Fibroblast of lung (primary cell): Measurements from ENCODE around the gene S100Z. TPM values are rescaled to one million over a fixed set of nuclear protein-coding genes. Genes with fewer than 3 reads are reported as not detected.

Experiments
- DNase-seq, 2 donors: peaks; one replicate each; pipeline versions ENCODE4 v3.0.0 to v3.0.0-alpha.2; 2010; ENCODE audit warnings: low read depth in 2 of 2
- H2AFZ ChIP-seq: 2 replicates; pipeline ENCODE4 v1.5.1; 2012; ENCODE audit warnings: low read length, control low read depth, inconsistent platforms
- H3K27ac ChIP-seq: 2 replicates; pipeline ENCODE4 v1.5.1; 2011; ENCODE audit warnings: low read length, control low read depth; ENCODE audit not compliant: insufficient read depth
- H3K27me3 ChIP-seq: 2 replicates; pipeline ENCODE4 v1.5.1; 2011; ENCODE audit warnings: mild to moderate bottlenecking, low read length; ENCODE audit not compliant: control insufficient read depth, insufficient read depth
- H3K36me3 ChIP-seq: 2 replicates; pipeline ENCODE4 v1.5.1; 2011; ENCODE audit warnings: low read length; ENCODE audit not compliant: control insufficient read depth, insufficient read depth
- H3K4me1 ChIP-seq: 2 replicates; pipeline ENCODE4 v1.5.1; 2011; ENCODE audit warnings: low read length; ENCODE audit not compliant: control insufficient read depth, insufficient read depth; ENCODE audit errors: extremely low read depth
- H3K4me2 ChIP-seq: 2 replicates; pipeline ENCODE4 v1.5.1; 2011; ENCODE audit warnings: low read length, control low read depth; ENCODE audit not compliant: insufficient read depth; ENCODE audit errors: extremely low read depth
- H3K4me3 ChIP-seq, 4 experiments: fragments of 200-600 bp in 1 of 4; sonication (generic) in 1 of 4; replicated peaks in 1 of 4; 2 replicates each; pipeline ENCODE4 v1.5.1; 2011 to 2016; ENCODE audit warnings: low read length in 4 of 4, low read depth in 3 of 4, mild to moderate bottlenecking in 3 of 4, control low read depth in 2 of 4, inconsistent platforms in 1 of 4, mixed read lengths in 1 of 4; ENCODE audit not compliant: insufficient read depth in 1 of 4; ENCODE audit errors: control extremely low read depth in 1 of 4
- H3K79me2 ChIP-seq: 2 replicates; pipeline ENCODE4 v1.5.1; 2012; ENCODE audit warnings: mild to moderate bottlenecking, low read length, inconsistent platforms; ENCODE audit not compliant: control insufficient read depth, insufficient read depth
- H3K9ac ChIP-seq: 2 replicates; pipeline ENCODE4 v1.5.1; 2011; ENCODE audit warnings: mild to moderate bottlenecking, low read length, control low read depth; ENCODE audit not compliant: insufficient read depth
- H3K9me3 ChIP-seq: 2 replicates; pipeline ENCODE4 v1.5.1; 2012; ENCODE audit warnings: low read depth, low read length; ENCODE audit not compliant: control insufficient read depth, insufficient read depth
- H4K20me1 ChIP-seq: 2 replicates; pipeline ENCODE4 v1.5.1; 2011; ENCODE audit warnings: low read length; ENCODE audit not compliant: control insufficient read depth, insufficient read depth; ENCODE audit errors: extremely low read depth
- CTCF ChIP-seq, 2 donors: IDR thresholded peaks in 1 of 2; conservative IDR thresholded peaks in 1 of 2; 1 replicate in 1 of 2; 2 replicates in 1 of 2; pipeline ENCODE4 v1.5.1; 2011 to 2012; ENCODE audit warnings: low read length in 2 of 2, control low read depth in 1 of 2, inconsistent platforms in 1 of 2, low read depth in 1 of 2, mild to moderate bottlenecking in 1 of 2
- EZH2 ChIP-seq: IDR thresholded peaks from 2 replicates; pipeline ENCODE4 v1.5.1; 2012; ENCODE audit warnings: low read length, control low read depth, mild to moderate bottlenecking; ENCODE audit errors: missing control alignments
- polyA plus RNA-seq, 2 donors: library from polyadenylated mRNA; depleted of rRNA in 1 of 2; stranded (reverse) in 1 of 2; unstranded in 1 of 2; fragments of >200 nt; gene quantifications; 2 replicates each; pipeline ENCODE4 v1.2.1, GENCODE V29; 2011 to 2012; ENCODE audit warnings: missing spikeins in 1 of 2
- total RNA-seq: library from RNA; depleted of rRNA; stranded (reverse); fragments of >200 nt; gene quantifications from 2 replicates; pipeline ENCODE4 v1.2.1, GENCODE V29; 2014

Gene S100Z
- total and polyA plus RNA-seq, 2 donors (not counting 1 experiment from before 2014, with no cell fraction given): not detected

GRCh38 chr5:76813982-76814562, 35.7 kb upstream of the S100Z start:
- peak overlapping the region; percentile 46 for H3K4me2 ChIP-seq
- H3K36me3 ChIP-seq: no peaks in the 10 kb centered on the region
- no peaks in the 10 kb centered on the region for H3K9me3 ChIP-seq
- no peak overlapping the region for H2AFZ ChIP-seq
- TF ChIP-seq CTCF (conservative IDR thresholded peaks at IDR 0.05 in 1 of 2, IDR thresholded peaks at IDR 0.05 in 1 of 2; ENCODE audit: low read depth in 1 of 2, low read length in 2 of 2) (no peak), EZH2 (no peak)
- peaks cover 2% of the 10 kb centered on the region for H3K4me1 ChIP-seq
- H3K9ac ChIP-seq: no peak overlapping the region
- no peaks in the 10 kb centered on the region for H4K20me1 ChIP-seq
- H3K4me3 ChIP-seq: no peak overlapping the region
- no peak overlapping the region for H3K27ac ChIP-seq
- H3K79me2 ChIP-seq: no peaks in the 10 kb centered on the region
- no peaks in the 10 kb centered on the region for H3K27me3 ChIP-seq
- DNase-seq: peak; percentile 53 to 99

- Histone ChIP-seq H4K20me1 (no peaks in the 10 kb centered on the region), H3K27me3 (no peaks in the 10 kb centered on the region), H3K79me2 (no peaks in the 10 kb centered on the region), H3K4me1 (peaks cover 2% of the 10 kb centered on the region), H3K27ac (no peak overlapping the region), H3K9me3 (no peaks in the 10 kb centered on the region), H2AFZ (no peak overlapping the region), H3K4me2 (no peak overlapping the region), H3K9ac (no peak overlapping the region), H3K4me3 (no peak overlapping the region), H3K36me3 (no peaks in the 10 kb centered on the region)
- TF ChIP-seq CTCF (conservative IDR thresholded peaks at IDR 0.05 in 1 of 2, IDR thresholded peaks at IDR 0.05 in 1 of 2; ENCODE audit: low read depth in 1 of 2, low read length in 2 of 2): no peak
- TF ChIP-seq EZH2: no peak
- DNase-seq: peak in 1 of 2 donors; percentile 40
Observed at GRCh38 chr5:76816110-76816831, 33.5 kb upstream of the S100Z start.

GRCh38 chr5:76818844-76819831, 30.7 kb upstream of the S100Z start, which contains the start of gene F2RL1:
Gene F2RL1 (plus strand): TSS chr5:76819030. CDS start chr5:76819183, 153 bp downstream.
- Histone ChIP-seq H3K27me3 (no peaks in the 10 kb centered on the region), H3K36me3 (no peaks in the 10 kb centered on the region), H2AFZ (peak within 1 kb of the TSS; percentile 78), H3K9ac (peak within 1 kb of the TSS; percentile 58), H4K20me1 (no peaks in the 10 kb centered on the region), H3K4me1 (peaks cover 2% of the 10 kb centered on the region), H3K79me2 (no peaks in the 10 kb centered on the region), H3K4me2 (peak within 1 kb of the TSS; percentile 88), H3K4me3 (peak within 1 kb of the TSS; percentile 79 to 86 (median 82)), H3K27ac (peak within 1 kb of the TSS; percentile 41), H3K9me3 (no peaks in the 10 kb centered on the region)
- DNase-seq: peak; percentile 68 to 88
- no peak for TF ChIP-seq CTCF (conservative IDR thresholded peaks at IDR 0.05 in 1 of 2, IDR thresholded peaks at IDR 0.05 in 1 of 2; ENCODE audit: low read depth in 1 of 2, low read length in 2 of 2)
- TF ChIP-seq EZH2: no peak
